T-helper 1 cell treated with Interleukin-12 subunit alpha and Interleukin-12 subunit beta and Interleukin-4 antibody, amounts not matched to agents 30 ng/mL and 1 ng/mL, for 36 hours (primary cell): Measurements from ENCODE around the gene CFL1. TPM values are rescaled to one million over a fixed set of nuclear protein-coding genes. Genes with fewer than 3 reads are reported as not detected.
"Not testable (repeated sequence)": the region's sequence is repeated elsewhere in the genome, so short reads cannot be mapped to it uniquely, and the experiment has no call there.

Experiments used
- intact Hi-C: fragments of 100-400 bp; cut with micrococcal nuclease; formaldehyde crosslinking; loops from one replicate; pipeline ENCODE4 v1.15.1; 2024
- total RNA-seq: library from RNA; stranded (reverse); gene quantifications from 2 replicates; pipeline ENCODE4 v1.2.3, GENCODE V29; 2022

CFL1 gene
- total RNA-seq, 1 donor from 2014 or later = 1,611 TPM

DNA sequence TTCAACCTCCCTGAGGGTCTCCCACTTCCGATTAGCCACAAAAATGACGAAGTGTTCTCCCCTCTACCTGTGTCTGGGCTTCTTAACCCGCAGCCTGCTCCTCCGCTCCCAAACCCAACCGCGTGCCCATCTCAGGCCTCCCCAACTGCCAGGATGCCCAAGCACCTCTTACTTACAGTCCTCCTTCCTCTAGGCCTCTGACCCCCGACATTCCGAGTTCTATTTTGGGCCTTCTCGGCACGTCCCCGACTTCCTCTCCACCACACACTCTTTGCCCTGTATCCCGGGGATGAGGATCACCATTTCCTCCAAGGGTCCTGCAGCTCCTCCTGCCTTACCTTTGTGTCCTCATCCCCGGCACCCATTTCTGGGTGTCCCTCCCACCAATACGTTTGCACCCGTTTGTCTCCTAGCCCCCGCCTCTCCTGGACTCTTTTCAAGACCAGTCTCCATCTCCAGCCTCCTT is 1.9 kb upstream of the CFL1 start:
- intact Hi-C loops = loop anchor here (1.0 to 2.0 kb wide), 16 partner anchors 13 to 757 kb away; partner anchors contain the start of genes AP5B1, C11orf68, CCDC85B and DPP3

- intact Hi-C loops = loop anchor here (1.0 to 2.0 kb wide), 10 partner anchors 25 to 758 kb away; partner anchors contain the start of genes CCDC85B, DPP3, FOSL1 and KAT5
Measured at GRCh38 chr11:65859095-65859811, 1.3 kb upstream of the CFL1 start.

DNA sequence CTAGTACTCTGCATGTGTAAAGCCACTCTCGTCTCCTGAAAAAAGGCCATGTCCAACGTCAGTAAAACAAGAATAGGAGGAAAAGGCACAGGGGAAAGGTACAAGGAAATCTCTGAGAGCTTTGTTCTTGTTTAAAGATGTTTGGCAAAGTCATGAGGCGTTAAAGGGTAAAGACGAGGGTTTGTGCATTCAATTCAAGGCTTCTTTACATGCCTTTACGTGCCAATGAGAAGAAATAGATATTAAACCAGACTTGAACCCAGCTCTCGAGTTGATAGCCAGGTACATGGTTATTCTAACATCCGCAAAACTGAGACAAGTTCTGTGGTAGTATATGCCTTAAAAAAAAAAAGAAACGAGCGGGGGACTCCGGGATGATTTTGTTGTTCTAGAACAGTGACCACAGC is 704 bp upstream of the CFL1 start:
- intact Hi-C loops = loop anchor here (1.0 to 2.0 kb wide), 16 partner anchors 25 to 758 kb away; partner anchors contain the start of genes BANF1, CCDC85B, DPP3 and EIF1AD

DNA sequence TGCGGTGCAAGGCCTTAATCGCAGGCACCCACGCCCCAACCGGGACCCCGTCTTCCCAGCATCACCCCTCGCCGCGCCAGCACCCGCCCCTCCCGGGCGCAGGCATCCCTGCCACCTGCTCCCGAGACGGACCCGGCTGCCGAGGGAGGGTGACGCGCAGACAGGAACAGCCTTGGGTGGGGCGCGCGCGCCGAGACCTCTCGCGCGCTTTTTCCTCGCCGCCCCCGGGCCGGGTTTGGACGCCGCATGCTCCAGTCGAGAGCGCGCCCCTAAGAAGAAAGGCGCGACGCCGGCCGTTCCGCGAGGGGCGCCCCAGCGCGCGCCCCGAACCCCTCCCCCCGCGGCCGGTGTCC is 504 bp downstream of the CFL1 start:
- intact Hi-C loops = no loop called here

DNA sequence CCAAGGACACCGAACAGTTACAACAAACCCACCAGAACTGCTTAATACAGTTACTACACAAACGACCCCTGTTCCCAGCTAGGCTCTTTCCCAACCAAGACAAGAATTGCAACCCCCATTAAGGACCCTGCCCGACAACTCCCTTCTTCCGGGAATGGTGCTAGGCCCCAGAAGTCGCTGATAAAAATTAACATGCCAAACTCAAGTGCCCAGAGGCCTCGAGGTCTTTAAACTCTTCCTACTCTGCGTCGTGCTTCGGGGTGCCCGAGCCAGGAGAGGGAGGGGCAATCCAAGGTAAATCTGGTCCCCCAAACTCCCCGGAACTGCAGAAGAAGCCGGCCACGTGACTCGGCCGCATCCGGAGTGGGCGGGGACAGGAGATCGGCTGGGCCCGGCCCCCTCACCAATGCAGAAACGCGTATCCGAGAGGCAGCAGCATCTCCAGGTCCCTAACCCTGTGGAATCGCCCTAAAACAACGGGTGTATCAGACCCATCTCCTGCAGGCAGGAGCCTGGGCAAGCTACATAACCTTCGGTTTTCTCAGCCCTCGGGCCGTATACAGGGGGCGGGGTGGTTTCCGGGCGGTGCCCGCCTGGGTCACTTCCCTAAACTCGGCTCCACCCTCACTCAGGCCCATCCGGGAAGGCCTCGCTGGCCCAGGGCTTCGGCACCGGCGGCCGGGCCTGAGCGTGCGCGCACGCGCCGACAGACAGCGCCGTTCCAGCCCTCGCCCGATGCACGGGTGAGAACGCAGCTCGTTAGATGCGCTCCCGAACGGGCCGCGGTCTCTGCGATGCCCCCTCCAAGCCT is 1.1 kb downstream of the CFL1 start:
- intact Hi-C loops = no loop called here

- intact Hi-C loops = no loop called here
Measured at GRCh38 chr11:65855927-65856363, 2.0 kb downstream of the CFL1 start.

DNA sequence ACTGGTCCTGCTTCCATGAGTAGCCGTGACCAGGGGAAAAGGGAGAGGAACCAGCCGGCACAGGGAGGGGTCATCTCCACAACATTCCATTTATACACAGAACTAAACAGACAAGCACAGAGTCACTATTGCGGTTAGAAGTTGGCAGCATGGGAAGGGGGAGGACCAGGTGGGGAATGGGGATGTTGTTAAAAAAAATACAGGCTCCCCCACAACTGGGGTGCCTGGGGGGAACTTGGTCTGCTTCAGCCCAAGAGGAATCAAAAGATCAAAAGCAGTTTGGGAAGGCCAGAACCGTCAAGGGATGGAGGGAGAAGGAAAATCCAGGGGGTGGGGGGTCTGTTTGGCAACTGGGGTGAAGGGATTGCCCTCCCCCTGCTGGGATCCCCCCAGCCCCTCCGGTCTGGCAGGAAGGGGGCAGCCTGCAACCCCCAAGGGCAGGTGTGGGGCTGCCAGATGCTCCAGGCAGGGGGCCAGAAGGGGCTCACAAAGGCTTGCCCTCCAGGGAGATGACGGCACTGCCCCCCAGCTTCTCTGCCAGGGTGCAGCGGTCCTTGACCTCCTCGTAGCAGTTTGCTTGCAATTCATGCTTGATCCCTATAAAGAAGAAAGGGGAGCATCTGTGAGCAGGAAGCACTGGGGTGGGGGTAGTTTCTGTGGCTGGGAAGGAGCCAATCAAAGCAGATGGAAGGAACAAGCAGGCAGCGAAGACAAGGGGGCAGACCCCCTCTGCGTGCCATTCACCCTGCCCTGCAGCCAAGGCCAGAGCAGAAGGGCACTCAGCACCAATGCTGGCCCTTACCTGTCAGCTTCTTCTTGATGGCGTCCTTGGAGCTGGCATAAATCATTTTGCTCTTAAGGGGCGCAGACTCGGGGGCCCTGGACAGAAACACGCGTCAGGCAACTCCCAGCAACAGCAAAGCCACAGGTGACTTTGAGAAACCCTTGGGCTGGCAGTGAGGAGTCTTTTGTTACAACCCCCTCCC is 2.8 kb downstream of the CFL1 start:
- intact Hi-C loops = no loop called here

- intact Hi-C loops = no loop called here
Measured at GRCh38 chr11:65854161-65854592, 3.8 kb downstream of the CFL1 start.

DNA sequence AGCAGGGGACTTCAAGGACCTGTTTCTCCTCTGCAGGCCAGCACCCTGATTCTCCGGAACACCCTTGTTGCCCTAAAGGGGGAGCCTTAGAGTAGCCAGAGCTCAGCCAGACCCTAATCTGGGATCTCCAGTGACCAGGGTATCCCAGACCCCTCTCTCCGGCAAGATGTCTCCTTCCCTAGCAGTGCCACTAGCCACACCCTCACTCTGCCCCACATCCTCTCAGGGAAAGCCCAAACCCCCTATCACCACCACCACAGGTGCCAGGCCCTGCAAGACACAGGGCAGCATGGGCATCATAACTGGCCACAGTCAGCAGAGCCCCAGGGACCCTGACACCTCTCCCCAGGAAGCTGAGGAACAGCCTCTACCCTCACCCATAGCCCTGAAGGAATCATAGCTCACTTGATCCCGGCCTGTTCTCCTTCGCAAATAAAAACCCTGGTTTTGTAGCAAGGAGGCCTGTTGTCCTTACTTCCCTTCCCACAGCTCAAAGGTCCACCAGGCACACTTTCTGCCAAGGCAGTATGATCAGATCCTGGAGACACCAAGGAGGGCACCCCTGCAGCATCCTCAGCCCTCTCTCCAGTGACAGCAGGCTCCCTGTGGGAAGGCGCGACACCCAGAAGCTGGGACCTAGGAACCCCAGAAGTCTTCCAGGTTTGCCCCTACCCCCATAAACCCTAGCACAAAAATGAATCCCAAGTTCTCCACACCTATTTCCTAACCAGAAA is 4.6 kb downstream of the CFL1 start:
- intact Hi-C loops = no loop called here

DNA sequence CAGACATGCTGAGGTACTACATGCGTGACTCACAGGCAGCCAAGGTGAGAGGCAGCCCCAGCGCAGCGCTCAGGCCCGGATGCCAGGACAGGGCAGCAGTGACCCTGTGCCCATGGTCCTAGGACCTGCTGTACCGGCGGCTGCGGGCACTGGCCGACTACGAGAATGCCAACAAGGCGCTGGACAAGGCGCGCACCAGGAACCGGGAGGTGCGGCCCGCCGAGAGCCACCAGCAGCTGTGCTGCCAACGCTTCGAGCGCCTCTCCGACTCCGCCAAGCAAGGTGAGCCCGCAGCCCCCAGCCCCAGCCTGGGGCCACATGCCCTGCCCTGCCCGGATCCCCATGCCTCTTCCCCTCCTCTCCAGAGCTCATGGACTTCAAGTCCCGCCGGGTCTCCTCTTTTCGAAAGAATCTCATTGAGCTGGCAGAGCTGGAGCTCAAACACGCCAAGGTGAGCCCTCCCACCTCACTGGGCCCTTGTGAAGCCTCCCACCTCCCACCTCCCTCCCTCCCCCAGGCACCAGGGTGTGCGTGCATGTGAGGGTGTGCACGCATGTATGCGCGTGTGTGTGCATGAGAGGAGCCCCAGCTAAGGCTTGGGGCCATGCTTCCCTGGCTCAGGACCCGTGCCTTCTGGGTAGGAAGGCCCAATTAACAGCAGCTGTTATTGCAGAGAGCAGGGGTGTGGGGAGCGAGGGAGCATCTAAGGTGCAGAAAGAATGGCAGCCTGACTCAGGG is 5.3 kb downstream of the CFL1 start:
- intact Hi-C loops = no loop called here

- intact Hi-C loops = no loop called here
Measured at GRCh38 chr11:65851811-65852507, 6.0 kb downstream of the CFL1 start.

DNA sequence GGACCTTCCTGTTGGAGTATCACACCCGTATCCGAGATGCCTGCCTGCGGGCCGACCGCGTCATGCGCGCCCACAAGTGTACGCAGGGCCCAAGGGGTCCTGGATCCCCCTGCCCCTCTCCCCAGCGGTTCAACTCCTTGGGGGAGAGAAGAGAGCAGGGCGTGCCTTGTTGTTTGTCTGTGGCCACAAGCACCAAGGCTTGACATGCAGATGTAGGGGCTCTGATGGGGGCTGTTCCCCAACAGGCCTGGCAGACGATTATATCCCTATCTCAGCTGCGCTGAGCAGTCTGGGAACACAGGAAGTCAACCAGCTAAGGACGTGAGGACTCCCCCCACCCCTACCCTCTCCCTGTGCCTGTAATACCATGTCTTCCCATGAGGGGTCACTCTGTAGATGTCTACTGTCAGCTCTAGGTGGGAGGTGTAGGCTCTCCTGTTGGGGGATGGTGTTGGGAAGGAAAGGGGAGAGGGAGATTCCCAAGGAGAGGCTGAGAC is 6.8 kb downstream of the CFL1 start:
- intact Hi-C loops = no loop called here

GRCh38 chr11:65850217-65851082 is 7.5 kb downstream of the CFL1 start:
- intact Hi-C loops = no loop called here

DNA sequence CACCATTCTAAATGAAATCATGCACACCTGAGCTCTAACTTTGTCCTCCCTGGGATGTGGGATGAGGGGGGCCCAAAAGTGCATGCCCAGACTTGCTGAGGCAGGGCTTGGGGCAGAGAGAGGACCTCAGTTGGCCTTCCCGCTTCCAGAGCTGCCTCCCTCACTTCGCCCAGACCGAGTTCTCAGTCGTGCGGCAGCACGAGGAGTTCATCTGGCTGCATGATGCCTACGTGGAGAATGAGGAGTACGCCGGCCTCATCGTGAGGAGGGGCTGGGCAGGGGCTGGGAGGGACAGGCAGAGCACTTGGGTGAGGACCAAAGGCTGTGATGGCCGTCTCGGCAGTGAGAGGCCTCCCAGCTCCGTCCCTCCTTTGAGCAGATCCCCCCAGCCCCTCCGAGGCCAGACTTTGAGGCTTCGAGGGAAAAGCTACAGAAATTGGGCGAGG is 8.2 kb downstream of the CFL1 start:
- intact Hi-C loops = no loop called here

DNA sequence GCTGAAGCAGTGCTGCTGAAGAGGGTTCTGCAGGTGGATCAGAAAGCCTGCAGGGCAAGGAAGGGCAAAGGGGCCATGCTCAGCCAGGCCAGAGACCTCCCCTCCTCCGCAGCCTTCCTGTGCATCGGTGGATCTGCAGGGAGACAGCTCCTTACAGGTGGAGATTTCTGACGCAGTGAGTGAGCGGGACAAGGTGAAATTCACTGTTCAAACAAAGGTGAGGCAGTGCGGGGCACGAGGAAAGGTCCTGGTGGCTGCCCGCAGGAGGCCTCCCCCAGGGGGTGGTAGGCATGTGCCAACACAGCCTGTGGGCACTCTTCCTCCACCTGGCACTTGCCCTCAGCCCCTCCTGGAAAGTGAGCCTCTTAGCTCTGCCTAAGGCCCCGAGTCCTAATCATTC is 8.6 kb downstream of the CFL1 start:
- intact Hi-C loops = no loop called here

DNA sequence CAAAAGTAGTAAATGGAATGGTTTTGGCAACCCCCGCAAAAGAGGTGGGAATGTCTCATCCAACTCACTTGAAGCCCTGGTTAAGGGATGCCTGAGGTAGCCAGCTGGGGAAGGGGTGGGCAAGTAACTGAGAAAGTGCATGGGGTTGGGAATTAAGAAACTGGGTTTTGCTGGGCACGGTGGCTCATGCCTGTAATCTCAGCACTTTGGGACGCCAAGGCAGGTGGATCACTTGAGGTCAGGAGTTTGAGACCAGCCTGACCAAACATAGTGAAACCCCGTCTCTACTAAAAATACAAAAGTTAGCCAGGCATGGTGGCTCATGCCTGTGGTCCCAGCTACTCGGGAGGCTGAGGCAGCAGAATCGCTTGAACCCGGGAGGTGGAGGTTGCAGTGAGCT is 9.3 kb downstream of the CFL1 start:
- intact Hi-C loops = not testable (repeated sequence)

- intact Hi-C loops = no loop called here
Measured at GRCh38 chr11:65847746-65848145, 10.2 kb downstream of the CFL1 start.
